ENCODE results near the gene FANCE.
"Not testable (repeated sequence)": the region's sequence is repeated elsewhere in the genome, so short reads cannot be mapped to it uniquely, and the experiment has no call there.

FANCE gene

GRCh38 chr6:35496841-35497570 lies 44.9 kb downstream of the FANCE start, which contains the start of gene TEAD3:
Gene TEAD3 (minus strand): TSS chr6:35497079.
- peak; percentile 67 for DNase-seq (ENCODE audit: low read depth, low spot score)

- DNase-seq (ENCODE audit: low read depth, low spot score): peak; percentile 54
Measured at GRCh38 chr6:35497571-35498421, 45.7 kb downstream of the FANCE start.

DNA sequence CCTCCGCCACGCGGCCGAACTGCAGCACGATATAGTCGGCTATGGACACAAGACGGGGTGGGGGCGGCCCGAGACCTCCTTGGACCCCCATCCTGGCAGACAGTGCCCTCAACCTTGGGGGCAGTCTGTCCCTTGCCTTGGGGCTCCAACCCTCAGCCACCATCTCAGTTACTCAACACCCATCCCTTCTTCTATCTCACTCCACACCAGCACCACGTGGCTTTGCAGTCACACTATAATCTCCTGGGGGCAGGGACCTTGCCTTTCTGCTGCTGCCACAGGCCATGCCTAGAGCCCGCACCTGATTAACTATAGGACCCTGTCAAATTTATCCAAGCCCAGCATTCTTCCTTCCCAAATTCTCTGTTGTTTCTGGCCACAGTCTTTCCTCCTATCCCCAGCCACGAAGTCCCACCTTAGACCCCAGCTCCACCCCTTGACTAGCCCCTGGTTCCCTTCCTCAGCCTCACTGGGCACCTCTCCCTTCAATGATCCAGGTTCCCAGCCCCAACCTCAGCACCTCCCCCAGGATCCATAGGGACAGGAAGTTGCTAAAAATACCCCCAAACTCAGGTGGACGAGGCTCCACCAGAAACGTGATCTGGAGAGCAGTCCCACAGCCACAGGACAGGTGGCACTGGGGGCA lies 46.4 kb downstream of the FANCE start:
- peak; percentile 43 for DNase-seq (ENCODE audit: low read depth, low spot score)

- DNase-seq (ENCODE audit: low read depth, low spot score): no peak
Measured at GRCh38 chr6:35499372-35499771, 47.2 kb downstream of the FANCE start.

- DNase-seq (ENCODE audit: low read depth, low spot score): no peak
Measured at GRCh38 chr6:35500782-35501181, 48.6 kb downstream of the FANCE start.

- no peak for DNase-seq (ENCODE audit: low read depth, low spot score)
Measured at GRCh38 chr6:35501784-35502183, 49.6 kb downstream of the FANCE start.

GRCh38 chr6:35503534-35503933 lies 51.4 kb downstream of the FANCE start:
- DNase-seq (ENCODE audit: low read depth, low spot score): no peak

DNA sequence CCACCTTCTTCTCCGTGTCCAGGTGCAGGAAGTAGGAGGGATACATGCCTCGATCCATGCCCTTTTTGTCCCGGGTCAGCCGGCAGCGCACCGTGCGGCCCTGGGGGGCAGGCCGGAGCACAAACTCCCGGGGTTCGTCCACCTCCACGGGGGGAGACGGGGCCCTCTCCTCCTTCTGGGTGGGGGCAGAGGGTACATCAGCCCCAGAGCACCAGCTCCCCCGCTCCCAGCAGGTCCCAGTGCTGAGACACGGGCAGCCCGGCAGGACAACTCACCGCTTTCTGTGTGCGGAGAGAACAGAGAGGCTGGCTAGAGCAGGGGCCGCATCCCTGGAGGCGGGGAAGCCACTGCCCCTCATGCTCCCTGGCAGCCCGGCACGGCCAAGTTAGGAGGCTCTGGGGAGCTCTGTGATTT lies 53.9 kb downstream of the FANCE start:
- no peak for DNase-seq (ENCODE audit: low read depth, low spot score)

GRCh38 chr6:35506536-35506935 lies 54.4 kb downstream of the FANCE start:
- DNase-seq (ENCODE audit: low read depth, low spot score): no peak

DNA sequence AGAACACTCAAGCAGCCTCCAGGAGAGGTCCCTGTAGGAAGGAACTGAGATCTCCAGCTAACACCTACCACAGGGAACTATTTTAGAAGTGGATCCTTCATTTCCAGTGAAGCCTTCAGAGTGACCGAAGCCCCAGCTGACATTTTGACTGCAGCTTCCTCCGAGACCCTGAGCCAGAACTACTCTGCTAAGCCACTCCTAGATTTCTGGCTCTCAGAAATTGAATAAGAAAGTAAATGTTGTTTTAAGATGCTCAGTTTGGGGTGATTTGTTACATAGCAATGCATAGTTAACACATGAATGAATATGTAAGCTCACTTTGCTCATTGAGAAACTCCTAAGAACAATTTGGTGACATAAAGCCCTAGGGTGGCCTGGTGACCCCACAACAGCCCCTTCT lies 55.1 kb downstream of the FANCE start:
- DNase-seq (ENCODE audit: low read depth, low spot score): no peak

DNA sequence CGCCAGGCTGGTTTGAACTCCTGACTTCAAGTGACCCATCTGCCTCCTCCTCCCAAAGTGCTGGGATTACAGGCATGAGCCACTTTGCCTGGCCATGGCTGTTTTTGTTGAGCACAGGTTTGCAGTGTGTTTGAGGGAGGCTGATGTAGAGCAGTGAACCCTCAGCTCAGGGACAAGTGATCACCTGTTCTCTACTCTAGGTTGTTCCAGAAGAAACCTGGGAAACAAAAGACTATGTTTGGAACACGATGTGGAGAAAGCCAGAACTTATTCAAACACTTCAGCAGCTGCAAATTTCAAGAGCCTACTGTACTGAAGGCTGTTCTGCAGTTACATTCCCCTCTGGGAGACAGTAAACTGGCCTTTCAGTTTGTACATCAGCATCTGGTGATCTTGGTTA lies 55.9 kb downstream of the FANCE start:
- no peak for DNase-seq (ENCODE audit: low read depth, low spot score)

DNA sequence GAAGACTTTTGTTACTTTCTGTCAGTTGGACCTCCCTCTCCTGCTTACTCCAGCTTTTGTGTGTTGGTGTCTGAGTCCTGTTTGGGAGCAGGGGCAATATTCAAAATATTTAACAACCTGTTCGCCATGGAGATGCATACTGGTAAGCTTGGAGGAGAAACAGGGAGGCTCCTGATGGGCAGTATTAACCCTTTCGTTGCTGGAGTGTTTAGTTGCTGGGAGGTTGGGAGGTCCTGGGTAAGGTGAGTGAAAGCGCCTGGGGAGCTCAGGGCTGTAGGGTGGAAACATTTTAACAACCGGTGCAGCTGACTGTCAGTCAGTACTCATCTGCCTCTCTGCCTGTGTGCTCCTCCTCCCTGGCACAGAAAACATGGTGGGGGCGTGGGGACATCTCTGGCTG lies 56.4 kb downstream of the FANCE start:
- no peak for DNase-seq (ENCODE audit: low read depth, low spot score)

GRCh38 chr6:35510916-35511561 lies 58.9 kb downstream of the FANCE start:
- no peak for DNase-seq (ENCODE audit: low read depth, low spot score)

GRCh38 chr6:35511562-35511941 lies 59.4 kb downstream of the FANCE start:
- no peak for DNase-seq (ENCODE audit: low read depth, low spot score)

GRCh38 chr6:35512006-35512405 lies 59.9 kb downstream of the FANCE start:
- no peak for DNase-seq (ENCODE audit: low read depth, low spot score)

GRCh38 chr6:35512740-35513139 lies 60.6 kb downstream of the FANCE start, which contains the start of gene TULP1:
Gene TULP1 (minus strand): TSS chr6:35512896. CDS start chr6:35512858, 38 bp downstream.
- no peak for DNase-seq (ENCODE audit: low read depth, low spot score)

GRCh38 chr6:35514587-35514986 lies 62.4 kb downstream of the FANCE start:
- DNase-seq (ENCODE audit: low read depth, low spot score): no peak

DNA sequence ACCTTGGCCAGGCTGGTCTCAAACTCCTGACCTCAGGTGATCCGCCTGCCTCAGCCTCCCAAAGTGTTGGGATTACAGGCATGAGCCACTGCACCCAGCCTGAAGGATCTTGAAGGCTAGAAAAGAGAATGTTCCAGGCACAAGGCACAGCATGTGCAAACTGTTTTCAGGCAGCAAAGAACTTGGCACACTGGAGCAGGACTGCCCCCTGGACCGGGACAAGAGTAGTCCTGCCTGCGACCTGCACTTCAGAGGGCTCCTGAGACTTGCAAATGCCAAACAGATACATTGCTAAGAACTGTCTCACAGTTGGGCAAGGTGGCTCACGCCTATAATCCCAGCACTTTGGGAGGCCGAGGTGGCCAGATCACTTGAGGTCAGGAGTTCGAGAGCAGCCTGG lies 63.8 kb downstream of the FANCE start:
- DNase-seq (ENCODE audit: low read depth, low spot score): not testable (repeated sequence)

Data from ELF-1 (cell line).